Mucosa of stomach (tissue), 1 donor: ENCODE measurements around the gene RBM20.
"Not testable (repeated sequence)": the region's sequence is repeated elsewhere in the genome, so short reads cannot be mapped to it uniquely, and the experiment has no call there.

Experiments
- H3K27me3 ChIP-seq: one replicate; pipeline ENCODE4 v1.7.0; 2013; ENCODE audit warnings: mild to moderate bottlenecking, low read length; ENCODE audit not compliant: control insufficient read depth, insufficient read depth
- H3K36me3 ChIP-seq: one replicate; pipeline ENCODE4 v1.7.0; 2013; ENCODE audit warnings: low read length; ENCODE audit not compliant: control insufficient read depth, insufficient read depth
- H3K4me1 ChIP-seq: one replicate; pipeline ENCODE4 v1.7.0; 2013; ENCODE audit warnings: mild to moderate bottlenecking, low read length; ENCODE audit not compliant: control insufficient read depth, insufficient read depth
- H3K4me3 ChIP-seq: one replicate; pipeline ENCODE4 v1.7.0; 2013; ENCODE audit warnings: low read length
- H3K9ac ChIP-seq: one replicate; pipeline ENCODE4 v1.7.0; 2013; ENCODE audit warnings: mild to moderate bottlenecking, low read length, moderate library complexity
- H3K9me3 ChIP-seq: one replicate; pipeline ENCODE4 v1.7.0; 2013; ENCODE audit warnings: mild to moderate bottlenecking, low read length, moderate library complexity; ENCODE audit not compliant: control insufficient read depth
- donor health status: Pancreatic carcinoma.

The RBM20 gene

DNA sequence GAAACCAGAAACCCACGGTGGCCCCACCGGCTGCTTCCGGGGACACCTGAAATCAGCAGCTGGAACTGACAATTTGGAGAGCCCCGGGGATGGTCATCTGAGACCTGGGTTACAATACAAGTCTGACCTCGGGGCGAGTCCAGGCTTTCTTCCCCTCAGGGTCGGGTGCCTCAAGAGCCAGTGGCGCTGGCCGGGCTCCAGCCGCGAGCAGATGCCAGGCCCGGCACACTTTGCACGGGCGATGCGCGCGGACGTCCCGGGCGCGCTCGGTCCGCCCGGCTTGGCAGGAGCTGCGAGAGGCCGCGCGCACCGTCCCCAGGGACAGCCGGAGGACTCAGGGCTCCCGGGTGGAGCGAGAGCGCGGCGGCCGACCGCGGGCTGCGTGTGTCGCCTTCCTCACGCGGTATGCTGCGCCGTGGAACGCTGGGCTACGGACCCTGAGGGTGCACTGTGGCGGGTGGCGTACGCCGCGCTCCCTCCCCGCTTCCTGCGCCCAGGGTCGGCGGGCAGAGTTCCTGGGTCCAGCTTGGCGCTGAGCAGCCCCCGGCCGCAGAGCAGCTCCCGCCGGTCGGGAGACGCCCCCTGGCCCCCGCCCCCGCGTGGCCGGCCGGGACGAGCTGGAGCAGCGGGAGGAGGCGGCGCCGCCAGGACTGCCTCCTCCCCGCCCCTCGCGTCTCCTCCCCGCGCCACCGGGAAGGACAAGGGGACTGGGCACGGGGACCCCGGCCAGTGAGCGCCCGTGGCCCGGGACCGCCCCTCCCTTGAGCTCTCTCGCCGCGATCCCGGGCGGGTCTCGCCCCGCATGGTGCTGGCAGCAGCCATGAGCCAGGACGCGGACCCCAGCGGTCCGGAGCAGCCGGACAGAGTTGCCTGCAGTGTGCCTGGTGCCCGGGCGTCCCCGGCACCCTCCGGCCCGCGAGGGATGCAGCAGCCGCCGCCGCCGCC lies at the start of gene RBM20:
Gene RBM20 (plus strand): TSS at position 684 of the 945 bp plus-strand sequence. CDS start 119 bp downstream, at position 803.
- H3K36me3 ChIP-seq: no peaks in the 10 kb centered on the region
- no peak within 1 kb of the TSS for H3K4me3 ChIP-seq
- H3K9ac ChIP-seq: no peak within 1 kb of the TSS
- no peaks in the 10 kb centered on the region for H3K9me3 ChIP-seq
- H3K4me1 ChIP-seq: peaks cover 11% of the 10 kb centered on the region
- peaks cover 68% of the 10 kb centered on the region for H3K27me3 ChIP-seq

DNA sequence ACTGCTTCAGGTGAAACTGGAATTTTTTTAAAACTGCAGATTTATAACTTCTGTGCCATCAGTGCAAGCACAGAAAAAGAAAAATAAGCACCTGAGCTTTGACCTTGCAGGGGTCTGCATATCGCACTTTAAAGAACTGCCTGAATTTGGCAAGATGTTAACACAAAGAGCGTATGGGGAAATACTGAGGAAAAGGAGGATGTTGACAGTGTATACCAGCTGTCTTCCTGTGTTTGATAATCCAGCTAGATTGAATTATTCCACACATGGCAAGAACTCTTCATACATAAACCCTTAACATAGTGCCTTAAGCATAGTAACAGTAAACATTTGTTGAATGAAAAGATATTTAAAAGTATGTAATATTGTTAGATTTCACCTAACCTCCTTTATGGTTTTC lies 46.7 kb upstream of the RBM20 start:
- no peaks in the 10 kb centered on the region for H3K36me3 ChIP-seq
- H3K4me3 ChIP-seq: no peak overlapping the region
- H3K27me3 ChIP-seq: no peaks in the 10 kb centered on the region
- H3K9ac ChIP-seq: no peak overlapping the region
- H3K9me3 ChIP-seq: no peaks in the 10 kb centered on the region
- no peaks in the 10 kb centered on the region for H3K4me1 ChIP-seq

DNA sequence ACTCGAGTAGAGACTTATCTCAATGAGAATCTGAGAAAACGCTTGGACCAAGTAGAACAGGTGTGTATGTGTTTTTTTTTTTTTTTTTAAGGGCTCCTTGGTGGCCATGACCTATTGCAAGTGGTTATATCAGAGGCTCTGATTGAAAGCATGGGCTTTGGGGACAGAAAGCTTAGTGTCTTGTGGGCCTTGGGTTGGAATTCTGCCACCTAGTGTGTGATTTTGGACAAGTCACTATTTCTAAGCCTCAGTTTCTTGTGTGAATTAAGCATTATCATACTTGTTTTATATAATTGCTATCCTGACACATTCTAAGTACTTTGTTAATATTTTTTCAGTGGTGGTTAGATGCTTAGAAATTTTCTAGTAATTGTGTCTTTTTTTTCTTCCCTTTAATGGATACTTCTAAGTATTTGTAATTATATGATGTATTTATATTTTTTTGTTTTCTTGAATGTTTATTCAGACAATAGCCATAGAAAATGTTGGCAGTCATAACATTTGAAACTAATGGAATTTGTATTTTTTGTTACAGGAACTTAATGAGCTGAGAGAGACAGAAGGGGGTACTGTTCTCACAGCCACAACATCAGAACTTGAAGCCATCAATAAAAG lies 43.5 kb upstream of the RBM20 start:
- H3K4me3 ChIP-seq: no peak overlapping the region

DNA sequence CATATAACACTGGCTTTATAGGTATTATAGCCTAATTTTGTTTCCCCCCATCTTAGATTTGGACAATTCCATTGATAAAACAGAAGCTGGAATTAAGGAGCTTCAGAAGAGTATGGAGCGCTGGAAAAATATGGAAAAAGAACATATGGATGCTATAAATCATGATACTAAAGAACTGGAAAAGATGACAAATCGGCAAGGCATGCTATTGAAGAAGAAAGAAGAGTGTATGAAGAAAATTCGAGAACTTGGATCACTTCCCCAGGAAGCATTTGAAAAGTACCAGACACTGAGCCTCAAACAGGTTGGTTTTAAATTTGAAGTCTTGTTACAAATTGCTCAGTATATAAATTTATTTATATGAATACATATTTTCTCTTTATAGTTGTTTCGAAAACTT lies 42.6 kb upstream of the RBM20 start:
- H3K36me3 ChIP-seq: no peaks in the 10 kb centered on the region
- no peak overlapping the region for H3K9ac ChIP-seq
- H3K4me1 ChIP-seq: no peaks in the 10 kb centered on the region
- no peaks in the 10 kb centered on the region for H3K9me3 ChIP-seq
- H3K27me3 ChIP-seq: no peaks in the 10 kb centered on the region
- H3K4me3 ChIP-seq: no peak overlapping the region

More for the DNA sequence above, 43.5 kb upstream of the RBM20 start:
- no peak overlapping the region for H3K9ac ChIP-seq
- H3K27me3 ChIP-seq: no peaks in the 10 kb centered on the region
- no peaks in the 10 kb centered on the region for H3K4me1 ChIP-seq
- no peaks in the 10 kb centered on the region for H3K9me3 ChIP-seq
- no peaks in the 10 kb centered on the region for H3K36me3 ChIP-seq

DNA sequence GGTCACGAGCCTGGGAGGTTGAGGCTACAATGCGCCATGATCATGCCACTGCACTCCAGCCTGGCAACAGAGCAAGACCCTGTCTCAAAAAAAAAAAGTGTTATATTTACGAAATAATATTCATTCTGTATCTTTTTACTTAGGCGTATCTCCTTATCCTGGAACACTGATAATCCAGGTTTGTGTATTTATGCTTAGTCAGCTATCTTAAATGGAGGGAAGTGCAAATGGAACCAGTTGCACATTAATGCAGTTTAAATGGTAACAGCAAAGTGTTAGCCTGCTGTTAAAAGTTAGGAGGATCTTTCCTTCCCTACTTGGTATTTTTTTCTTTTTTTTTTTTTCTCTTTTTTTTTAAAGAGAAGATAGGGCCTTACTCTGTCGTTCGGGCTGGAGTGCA lies 36.0 kb upstream of the RBM20 start:
- Histone ChIP-seq H3K4me1 (no peaks in the 10 kb centered on the region), H3K4me3 (no peak overlapping the region), H3K9ac (no peak overlapping the region), H3K36me3 (no peaks in the 10 kb centered on the region), H3K27me3 (peaks cover 6% of the 10 kb centered on the region), H3K9me3 (no peaks in the 10 kb centered on the region)

DNA sequence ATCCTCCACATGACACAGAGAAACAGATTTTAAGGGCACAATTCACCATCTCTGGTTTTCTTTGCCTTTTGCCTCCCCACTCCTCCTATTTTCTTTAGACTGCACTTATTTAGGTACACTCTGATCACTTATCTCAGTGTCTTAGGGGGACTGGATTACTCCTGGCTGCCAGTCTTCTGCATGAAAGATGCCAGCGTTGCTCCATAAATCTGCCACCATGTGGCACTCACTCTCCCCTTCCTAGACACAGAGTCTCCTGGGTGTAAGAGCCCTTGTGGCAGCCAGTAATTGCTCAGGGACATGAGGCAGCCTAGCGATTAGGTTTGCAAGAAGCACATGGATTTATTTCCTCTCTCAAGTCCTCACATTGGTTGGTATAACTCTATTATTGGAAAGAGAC lies 34.5 kb upstream of the RBM20 start:
- H3K9ac ChIP-seq: no peak overlapping the region

DNA sequence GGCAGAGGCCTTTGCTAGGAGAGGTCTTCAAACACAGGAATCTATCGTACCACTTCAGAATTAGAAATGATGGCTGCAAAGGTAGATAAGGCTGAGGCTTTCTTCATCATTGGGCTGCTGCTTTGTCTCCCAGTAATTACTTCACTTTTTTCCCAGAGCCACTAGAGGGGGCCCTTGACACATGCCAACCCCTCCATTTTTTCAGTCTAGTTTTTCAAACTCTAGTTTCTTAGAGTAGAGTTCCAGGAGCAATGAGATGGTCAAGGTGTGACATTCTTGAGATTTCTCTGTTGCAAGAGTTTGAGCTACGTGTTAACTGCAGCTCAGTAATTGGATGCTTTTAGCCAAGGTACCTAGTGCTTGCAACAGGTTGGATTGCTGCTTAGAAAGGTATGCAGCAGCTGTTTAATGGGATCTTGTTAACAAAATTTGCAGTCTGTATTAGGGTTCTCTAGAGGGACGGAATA lies 33.8 kb upstream of the RBM20 start:
- no peaks in the 10 kb centered on the region for H3K36me3 ChIP-seq
- H3K4me3 ChIP-seq: no peak overlapping the region
- no peaks in the 10 kb centered on the region for H3K4me1 ChIP-seq
- H3K9me3 ChIP-seq: no peaks in the 10 kb centered on the region
- no peak overlapping the region for H3K9ac ChIP-seq
- H3K27me3 ChIP-seq: peaks cover 6% of the 10 kb centered on the region

More for the DNA sequence above, 34.5 kb upstream of the RBM20 start:
- no peaks in the 10 kb centered on the region for H3K4me1 ChIP-seq
- H3K4me3 ChIP-seq: no peak overlapping the region
- H3K9me3 ChIP-seq: no peaks in the 10 kb centered on the region
- no peaks in the 10 kb centered on the region for H3K36me3 ChIP-seq
- H3K27me3 ChIP-seq: peaks cover 6% of the 10 kb centered on the region

DNA sequence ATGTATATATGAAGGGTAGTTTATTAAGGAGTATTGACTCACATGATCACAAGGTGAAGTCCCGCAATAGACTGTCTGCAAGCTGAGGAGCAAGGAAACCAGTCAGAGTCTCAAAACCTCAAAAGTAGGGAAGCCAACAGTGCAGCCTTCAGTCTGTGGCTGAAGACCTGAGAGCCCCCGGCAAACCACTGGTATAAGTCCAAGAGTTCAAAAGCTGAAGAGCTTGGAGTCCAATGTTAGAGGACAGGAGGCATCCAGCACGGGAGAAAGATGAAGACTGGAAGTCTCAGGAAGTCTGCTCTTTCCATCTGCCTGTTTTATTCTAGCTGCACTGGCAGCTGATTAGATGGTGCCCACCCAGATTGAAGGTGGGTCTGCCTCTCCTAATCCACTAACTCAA lies 33.4 kb upstream of the RBM20 start:
- not testable (repeated sequence) for H3K9me3 ChIP-seq, H3K4me1 ChIP-seq, H3K27me3 ChIP-seq, H3K36me3 ChIP-seq, H3K9ac ChIP-seq, H3K4me3 ChIP-seq

DNA sequence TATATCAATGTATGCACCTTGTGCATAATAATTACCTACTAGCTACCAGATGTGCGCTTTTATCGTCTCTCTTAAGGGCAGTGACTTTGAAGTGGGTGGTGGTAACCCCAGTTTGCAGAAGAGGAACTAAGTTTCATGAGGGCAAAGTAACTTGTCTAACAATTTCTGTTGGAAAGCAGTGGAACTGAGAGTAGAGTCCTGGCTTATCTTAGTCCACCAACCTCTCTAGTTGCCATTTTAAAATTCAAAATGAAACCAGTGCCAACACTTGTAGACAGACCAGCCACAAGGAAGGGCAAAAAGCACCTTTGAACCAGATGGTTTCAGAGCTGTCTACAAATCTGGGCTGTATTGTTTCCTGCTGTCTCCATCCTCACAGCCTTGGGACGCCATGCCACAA lies 32.0 kb upstream of the RBM20 start:
- no peaks in the 10 kb centered on the region for H3K9me3 ChIP-seq
- H3K36me3 ChIP-seq: no peaks in the 10 kb centered on the region
- H3K27me3 ChIP-seq: peaks cover 6% of the 10 kb centered on the region
- no peak overlapping the region for H3K4me3 ChIP-seq
- H3K4me1 ChIP-seq: no peaks in the 10 kb centered on the region
- H3K9ac ChIP-seq: no peak overlapping the region

DNA sequence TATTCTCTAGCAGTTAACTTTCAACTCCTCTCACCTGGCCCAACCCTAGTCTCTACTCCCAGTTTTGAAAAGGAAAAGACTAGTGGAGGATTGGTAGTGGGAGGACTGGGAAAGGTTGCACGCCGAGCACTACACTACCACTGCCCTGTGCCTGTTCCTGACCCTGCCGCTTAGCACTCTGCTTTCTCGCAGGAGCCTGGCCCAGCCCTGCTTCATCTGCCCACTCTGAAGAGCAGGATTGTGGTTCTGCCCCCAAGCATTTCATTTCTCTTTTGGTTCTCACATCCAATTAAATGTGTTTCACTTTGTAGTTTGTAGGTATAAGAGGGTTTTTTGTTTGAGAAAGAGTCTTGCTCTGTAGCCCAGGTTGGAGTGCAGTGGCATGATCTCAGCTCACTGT lies 31.5 kb upstream of the RBM20 start:
- Histone ChIP-seq H3K4me3 (no peak overlapping the region), H3K9ac (no peak overlapping the region), H3K4me1 (no peaks in the 10 kb centered on the region), H3K9me3 (no peaks in the 10 kb centered on the region), H3K27me3 (peaks cover 6% of the 10 kb centered on the region), H3K36me3 (no peaks in the 10 kb centered on the region)

DNA sequence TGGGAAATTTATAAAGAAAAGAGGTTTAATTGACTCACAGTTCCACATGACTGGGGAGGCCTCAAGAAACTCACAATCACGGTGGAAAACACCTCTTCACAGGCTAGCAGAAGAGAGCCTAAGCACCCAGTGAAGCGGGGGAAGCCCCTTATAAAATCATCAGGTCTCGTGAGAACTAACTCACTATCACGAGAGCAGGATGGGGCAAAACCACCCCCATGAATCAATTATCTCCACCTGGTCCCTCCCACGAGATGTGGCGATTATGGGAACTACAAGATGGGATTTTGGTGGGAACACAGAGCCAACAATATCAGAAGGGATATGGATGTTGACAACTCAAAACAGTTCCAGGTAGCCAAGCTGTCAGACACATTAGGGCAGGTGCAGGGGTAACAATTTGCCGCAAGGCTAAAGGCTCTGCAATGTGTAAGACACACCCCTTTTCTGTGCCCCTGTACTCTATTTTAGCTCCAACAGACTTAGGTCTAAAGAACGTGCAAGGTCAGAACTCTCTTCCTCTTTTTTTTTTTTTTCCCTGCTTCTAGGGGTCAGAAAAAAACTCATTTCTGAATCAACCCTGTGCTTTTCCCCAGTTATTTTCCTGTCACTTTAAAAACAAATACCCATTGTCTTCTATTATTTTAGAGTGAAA lies 30.7 kb upstream of the RBM20 start:
- Histone ChIP-seq H3K9me3 (no peaks in the 10 kb centered on the region), H3K36me3 (no peaks in the 10 kb centered on the region)

DNA sequence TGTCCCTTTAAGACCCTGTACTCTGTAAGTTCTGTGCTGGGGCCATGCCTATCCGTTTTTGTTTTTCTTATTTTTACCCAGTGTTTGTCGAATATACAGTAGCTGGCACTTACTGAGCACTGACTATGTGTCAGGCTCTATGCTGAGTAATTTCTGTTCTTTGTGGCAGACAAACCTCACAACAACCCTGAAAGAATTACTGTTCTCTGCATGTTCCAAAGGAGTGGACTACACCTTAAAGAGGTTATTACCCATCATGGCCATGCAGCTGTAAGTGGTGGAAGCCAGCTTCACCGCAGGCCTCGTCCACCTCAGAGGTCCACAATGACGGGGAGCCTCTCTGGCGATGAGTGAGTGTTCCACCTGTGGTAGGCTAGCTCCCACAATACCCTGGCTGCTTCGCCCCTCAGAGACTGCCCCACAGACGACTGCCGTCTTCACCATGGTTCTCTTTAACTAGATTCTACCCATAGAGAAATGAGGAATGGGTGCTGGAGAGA lies 30.1 kb upstream of the RBM20 start:
- Histone ChIP-seq H3K27me3 (peaks cover 6% of the 10 kb centered on the region), H3K4me1 (no peaks in the 10 kb centered on the region)

More for the DNA sequence above, 30.7 kb upstream of the RBM20 start:
- no peaks in the 10 kb centered on the region for H3K4me1 ChIP-seq
- H3K4me3 ChIP-seq: no peak overlapping the region
- peaks cover 6% of the 10 kb centered on the region for H3K27me3 ChIP-seq
- H3K9ac ChIP-seq: no peak overlapping the region

More for the DNA sequence above, 30.1 kb upstream of the RBM20 start:
- H3K36me3 ChIP-seq: no peaks in the 10 kb centered on the region
- H3K4me3 ChIP-seq: no peak overlapping the region
- H3K9me3 ChIP-seq: no peaks in the 10 kb centered on the region
- no peak overlapping the region for H3K9ac ChIP-seq
